H1 (cell line): Measurements from ENCODE around the gene CARM1. TPM values are rescaled to one million over a fixed set of nuclear protein-coding genes. Genes with fewer than 3 reads are reported as not detected.

ENCODE experiments used
- CTCF ChIA-PET: fragments of 300-600 bp; sonication (Branson Sonifier 250); formaldehyde crosslinking; loops from one replicate; lab custom pipeline; 2021; ENCODE audit not compliant: partially characterized antibody; lab: Charles Lee
- POLR2A ChIA-PET: fragments of 300-600 bp; sonication (Branson Sonifier 250); formaldehyde crosslinking; loops from one replicate; lab custom pipeline; 2021; ENCODE audit warnings: inconsistent platforms; ENCODE audit not compliant: partially characterized antibody; lab: Charles Lee
- DNase-seq, 2 experiments: peaks; one replicate each; pipeline versions ENCODE4 v3.0.0 to v3.0.0-alpha.2; 2010 to 2022; ENCODE audit warnings: low spot score in 2 of 2, low read depth in 1 of 2, mixed read lengths in 1 of 2
- FAIRE-seq: peaks from 2 replicates; lab custom pipeline; 2011; peaks lifted over from hg19 to GRCh38; lab: Jason Lieb, UNC
- H2AFZ ChIP-seq: 2 replicates; pipeline ENCODE4 v1.8.1; 2012; ENCODE audit warnings: low read length, inconsistent platforms
- H2AK5ac ChIP-seq: 2 replicates; pipeline ENCODE4 v1.6.1; 2013; ENCODE audit warnings: low read depth, low read length
- H2BK120ac ChIP-seq: replicated peaks from 2 replicates; pipeline ENCODE3; 2013; ENCODE audit warnings: low read depth, low read length, inconsistent platforms
- H2BK12ac ChIP-seq: 2 replicates; pipeline ENCODE4 v1.6.1; 2013; ENCODE audit warnings: low read depth, low read length
- H2BK15ac ChIP-seq: 2 replicates; pipeline ENCODE4 v1.6.1; 2013; ENCODE audit warnings: low read length
- H2BK20ac ChIP-seq: 2 replicates; pipeline ENCODE4 v1.6.1; 2013; ENCODE audit warnings: low read length
- H2BK5ac ChIP-seq: 2 replicates; pipeline ENCODE4 v1.6.1; 2013; ENCODE audit warnings: low read depth, low read length
- H3K14ac ChIP-seq: 2 replicates; pipeline ENCODE4 v1.6.1; 2013; ENCODE audit warnings: inconsistent platforms; ENCODE audit not compliant: insufficient read length
- H3K18ac ChIP-seq: 2 replicates; pipeline ENCODE4 v1.6.1; 2013; ENCODE audit warnings: low read length; ENCODE audit errors: extremely low read depth
- H3K23ac ChIP-seq: 2 replicates; pipeline ENCODE4 v1.6.1; 2013; ENCODE audit warnings: inconsistent platforms; ENCODE audit not compliant: insufficient read length
- H3K23me2 ChIP-seq: 2 replicates; pipeline ENCODE4 v1.6.1; 2013; ENCODE audit warnings: low read depth, low read length
- H3K27ac ChIP-seq: 2 replicates; pipeline ENCODE4 v1.6.1; 2011; ENCODE audit warnings: low read depth, low read length, inconsistent platforms
- H3K27me3 ChIP-seq, 4 experiments: replicated peaks in 1 of 4; 1 replicate in 1 of 4; 2 replicates in 3 of 4; pipeline versions ENCODE4 v1.6.1 to v1.8.1; 2011 to 2013; ENCODE audit warnings: low read length in 3 of 4, mild to moderate bottlenecking in 3 of 4, inconsistent platforms in 2 of 4, mixed read lengths in 2 of 4, moderate library complexity in 1 of 4; ENCODE audit not compliant: control insufficient read depth in 3 of 4, insufficient read depth in 3 of 4; ENCODE audit errors: extremely low read depth in 1 of 4
- H3K36me3 ChIP-seq, 4 experiments: 2 replicates each; pipeline versions ENCODE4 v1.6.1 to v1.8.1; 2011 to 2013; ENCODE audit warnings: mild to moderate bottlenecking in 4 of 4, low read length in 3 of 4, moderate library complexity in 2 of 4, control low read depth in 1 of 4, inconsistent platforms in 1 of 4; ENCODE audit not compliant: insufficient read depth in 4 of 4, control insufficient read depth in 2 of 4
- H3K4ac ChIP-seq: replicated peaks from 2 replicates; pipeline ENCODE3; 2013; ENCODE audit warnings: low read length, low read depth, mixed read lengths, inconsistent platforms; ENCODE audit not compliant: insufficient read length
- H3K4me1 ChIP-seq, 4 experiments: replicated peaks in 1 of 4; 1 replicate in 1 of 4; 2 replicates in 3 of 4; pipeline versions ENCODE4 v1.6.1 to v1.8.1; 2011 to 2013; ENCODE audit warnings: low read length in 3 of 4, inconsistent platforms in 2 of 4, mixed read lengths in 1 of 4; ENCODE audit not compliant: insufficient read depth in 4 of 4, control insufficient read depth in 3 of 4
- H3K4me2 ChIP-seq, 2 experiments: 2 replicates each; pipeline versions ENCODE4 v1.6.1 to v1.8.1; 2011 to 2013; ENCODE audit warnings: low read depth in 2 of 2, low read length in 2 of 2, control low read depth in 1 of 2, inconsistent platforms in 1 of 2, mild to moderate bottlenecking in 1 of 2; ENCODE audit not compliant: insufficient read depth in 1 of 2
- H3K4me3 ChIP-seq, 4 experiments: fragments of 200-600, 300-600 bp in 1 of 4; sonication (generic), shearing (Covaris generic), sonication (Bioruptor Twin) in 1 of 4; 2 replicates each; pipeline versions ENCODE4 v1.5.1 to v1.8.1; 2011 to 2016; ENCODE audit warnings: low read length in 4 of 4, low read depth in 3 of 4, control low read depth in 2 of 4, inconsistent platforms in 2 of 4, mild to moderate bottlenecking in 2 of 4, mixed read lengths in 1 of 4, moderate library complexity in 1 of 4; ENCODE audit not compliant: insufficient read depth in 2 of 4; ENCODE audit errors: extremely low read depth in 1 of 4
- H3K56ac ChIP-seq: replicated peaks from 2 replicates; pipeline ENCODE3; 2013; ENCODE audit warnings: low read depth, mild to moderate bottlenecking, mixed read lengths, low read length, inconsistent platforms; ENCODE audit not compliant: insufficient read length
- H3K79me1 ChIP-seq: 2 replicates; pipeline ENCODE4 v1.6.1; 2013; ENCODE audit warnings: low read depth, low read length, control low read depth
- H3K79me2 ChIP-seq, 2 experiments: 2 replicates each; pipeline versions ENCODE4 v1.6.1 to v1.8.1; 2012 to 2013; ENCODE audit warnings: low read length in 2 of 2, mild to moderate bottlenecking in 2 of 2, inconsistent platforms in 1 of 2; ENCODE audit not compliant: insufficient read depth in 2 of 2, control insufficient read depth in 1 of 2
- H3K9ac ChIP-seq, 4 experiments: replicated peaks in 1 of 4; 1 replicate in 1 of 4; 2 replicates in 3 of 4; pipeline versions ENCODE4 v1.6.1 to v1.8.1; 2011 to 2013; ENCODE audit warnings: low read depth in 3 of 4, low read length in 3 of 4, control low read depth in 2 of 4, mild to moderate bottlenecking in 2 of 4, moderate library complexity in 2 of 4, inconsistent platforms in 1 of 4; ENCODE audit errors: extremely low read depth in 1 of 4
- H3K9me3 ChIP-seq, 2 experiments: 2 replicates each; pipeline versions ENCODE4 v1.6.1 to v1.8.1; 2012 to 2013; ENCODE audit warnings: mild to moderate bottlenecking in 2 of 2, moderate library complexity in 2 of 2, control low read depth in 1 of 2, inconsistent platforms in 1 of 2, low read depth in 1 of 2, low read length in 1 of 2, mixed read lengths in 1 of 2; ENCODE audit not compliant: insufficient read depth in 2 of 2
- H4K20me1 ChIP-seq, 2 experiments: replicated peaks in 1 of 2; 2 replicates each; pipeline versions ENCODE3 to v1.8.1; 2011 to 2013; ENCODE audit warnings: inconsistent platforms in 2 of 2, low read length in 2 of 2, mild to moderate bottlenecking in 1 of 2; ENCODE audit not compliant: insufficient read depth in 2 of 2, control insufficient read depth in 1 of 2
- H4K5ac ChIP-seq: 2 replicates; pipeline ENCODE4 v1.6.1; 2013; ENCODE audit warnings: low read length, low read depth, mixed read lengths, inconsistent platforms; ENCODE audit not compliant: insufficient read length
- H4K8ac ChIP-seq: 2 replicates; pipeline ENCODE4 v1.8.0; 2013; ENCODE audit warnings: mild to moderate bottlenecking, moderate library complexity, low read length, inconsistent platforms; ENCODE audit not compliant: insufficient read depth; ENCODE audit errors: extremely low read depth
- H4K91ac ChIP-seq: replicated peaks from 2 replicates; pipeline ENCODE3; 2013; ENCODE audit warnings: low read length, mixed read lengths, inconsistent platforms; ENCODE audit not compliant: insufficient read length
- BACH1 ChIP-seq: IDR thresholded peaks from 2 replicates; pipeline ENCODE4 v1.6.1; 2012; ENCODE audit warnings: low read length, improper control_type of control experiment
- BCL11A ChIP-seq, 2 experiments: IDR thresholded peaks; one replicate each; pipeline ENCODE4 v1.6.1; 2011; ENCODE audit warnings: low read depth in 2 of 2, low read length in 2 of 2, mild to moderate bottlenecking in 2 of 2
- BRCA1 ChIP-seq: IDR thresholded peaks from 2 replicates; pipeline ENCODE4 v1.6.1; 2012; ENCODE audit warnings: low read depth, low read length, improper control_type of control experiment
- E2F6 ChIP-seq: IDR thresholded peaks from 2 replicates; pipeline ENCODE4 v1.6.1; 2012; ENCODE audit warnings: inconsistent platforms
- EP300 ChIP-seq, 2 experiments: IDR thresholded peaks; 1 replicate in 1 of 2; 2 replicates in 1 of 2; pipeline ENCODE4 v1.6.1; 2011 to 2012; ENCODE audit warnings: low read depth in 2 of 2, low read length in 2 of 2, mild to moderate bottlenecking in 2 of 2, borderline replicate concordance in 1 of 2, inconsistent platforms in 1 of 2, moderate library complexity in 1 of 2
- JUND ChIP-seq: IDR thresholded peaks from 2 replicates; pipeline ENCODE4 v1.6.1; 2011; ENCODE audit warnings: mild to moderate bottlenecking, improper control_type of control experiment, low read length
- KDM4A ChIP-seq: IDR thresholded peaks from one replicate; pipeline ENCODE4 v1.7.1; 2012; ENCODE audit warnings: low read depth, mild to moderate bottlenecking, moderate library complexity, low read length, inconsistent platforms; ENCODE audit not compliant: severe bottlenecking
- NANOG ChIP-seq: IDR thresholded peaks from 2 replicates; pipeline ENCODE4 v1.6.1; 2011; ENCODE audit warnings: low read length, low read depth, mild to moderate bottlenecking, inconsistent platforms; ENCODE audit not compliant: insufficient read depth, poor library complexity, severe bottlenecking
- RFX5 ChIP-seq: IDR thresholded peaks from 2 replicates; pipeline ENCODE4 v1.6.1; 2011; ENCODE audit warnings: low read depth, low read length, improper control_type of control experiment, borderline replicate concordance
- SP4 ChIP-seq: IDR thresholded peaks from 2 replicates; pipeline ENCODE4 v1.6.1; 2012; ENCODE audit warnings: low read length, inconsistent platforms
- WGBS, 2 experiments: shearing (Covaris generic) in 1 of 2; methylation state at CpG; one replicate each; pipeline versions ENCODE4 v1.1.6 to v1.1.7; 2013 to 2015; ENCODE audit warnings: low lambda C conversion rate in 2 of 2, mixed read lengths in 2 of 2, inconsistent platforms in 1 of 2, low coverage in 1 of 2, missing lambda C conversion rate in 1 of 2; ENCODE audit not compliant: insufficient replicate concordance in 2 of 2, insufficient coverage in 1 of 2, insufficient read length in 1 of 2; ENCODE audit errors: extremely low coverage in 1 of 2, missing lambda C conversion rate in 1 of 2; 5-methylcytosine and 5-hydroxymethylcytosine counted together
- polyA plus RNA-seq, 7 experiments: library from polyadenylated mRNA; depleted of rRNA in 3 of 7; stranded (reverse) in 5 of 7; unstranded in 2 of 7; fragments of >200 nt in 5 of 7; fragments of 200-250 nt in 2 of 7; gene quantifications; 1 replicate in 5 of 7; 2 replicates in 1 of 7; 4 replicates in 1 of 7; pipeline versions ENCODE4 v1.2.1 to v1.2.3, GENCODE V29; 2011 to 2013; ENCODE audit warnings: missing spikeins in 2 of 7, mixed read lengths in 2 of 7
- total RNA-seq: library from RNA; stranded (reverse); fragmentation: NEBNext Ultra II Directional; extraction: Animal tissue kit (Norgen Biotek cat#: 25700); gene quantifications from 2 replicates; pipeline ENCODE4 v1.2.1, GENCODE V29; 2021

The CARM1 gene
- total and polyA plus RNA-seq, 2 of the 8 experiments (the other 6 are each of a cell fraction or from before 2014, with no cell fraction given): 134 to 164 TPM

- Histone ChIP-seq H3K27ac (peak within 1 kb of the TSS; percentile 85), H3K56ac (peak within 1 kb of the TSS; percentile 97), H4K20me1 (peaks cover 4% of the 10 kb centered on the region in 2 experiments), H2BK5ac (peak within 1 kb of the TSS; percentile 35; the same call in 1 of the 2 replicates), H4K5ac (peak within 1 kb of the TSS; percentile 91), H3K4ac (peak within 1 kb of the TSS; percentile 97), H3K27me3 (no peaks in the 10 kb centered on the region), H3K18ac (peak within 1 kb of the TSS; percentile 71; the same call in 1 of the 2 replicates), H3K79me2 (peaks cover 32 to 42% of the 10 kb centered on the region in 2 experiments), H2BK20ac (no peak within 1 kb of the TSS), H3K4me2 (peak within 1 kb of the TSS; percentile 83 to 100), H2AK5ac (no peak within 1 kb of the TSS), H3K4me3 (peak within 1 kb of the TSS; percentile 98 to 100 (median 99)), H3K14ac (no peak within 1 kb of the TSS), H2AFZ (no peak within 1 kb of the TSS; the same call in 1 of the 2 replicates), H4K91ac (peak within 1 kb of the TSS; percentile 91), H2BK15ac (no peak within 1 kb of the TSS; the same call in 1 of the 2 replicates), H3K23me2 (peaks cover 5% of the 10 kb centered on the region), H3K23ac (no peak within 1 kb of the TSS), H3K9ac (peak within 1 kb of the TSS; percentile 86 to 95 (median 90)), H2BK120ac (peak within 1 kb of the TSS; percentile 55), H3K79me1 (peaks cover 17% of the 10 kb centered on the region), H3K4me1 (peaks cover 0 to 12% (median 6%) of the 10 kb centered on the region in 4 experiments; a peak in 6 of 7 replicates), H2BK12ac (0 out of 2 replicates have a peak within 1 kb of the TSS, but pooled peaks have one; percentile 50), H3K36me3 (no peaks in the 10 kb centered on the region), H3K9me3 (no peaks in the 10 kb centered on the region), H4K8ac (peak within 1 kb of the TSS; percentile 98)
- DNase-seq (peak; percentile 88 to 96), FAIRE-seq (no peak)
- POLR2A ChIA-PET: interaction anchor here (0.8 to 5.1 kb wide), 13 partner anchors 8 to 183 kb away, joined by 3 to 28 read pairs (median 5); partner anchors contain the start of genes LDLR and TMED1
- CTCF ChIA-PET: interaction anchor here (1.5 to 12.4 kb wide), 2 partner anchors 15 to 21 kb away, joined by 3 to 110 read pairs; no protein-coding TSS in a partner anchor
- 3% methylated on average over 70 of the region's 100 CpGs; no CpG with 5 or more reads in 1 of the 2 experiments for WGBS, 2 experiments
- TF ChIP-seq NANOG (peak; percentile 6), JUND (no peak), KDM4A (peak; percentile 81), SP4 (peak; percentile 67; the same call in 1 of the 2 replicates), BACH1 (peak; percentile 93), BCL11A (IDR thresholded peaks at IDR 0.05; ENCODE audit: low read depth in 2 of 2, low read length in 2 of 2) (no peak), RFX5 (no peak), BRCA1 (no peak), EP300 (IDR thresholded peaks at IDR 0.05; ENCODE audit: borderline replicate concordance in 1 of 2, low read depth in 2 of 2, low read length in 2 of 2) (peak in 1 of 2 experiments; percentile 17; a peak in 1 of 3 replicates), E2F6 (peak; percentile 84)
Measured at GRCh38 chr19:10960314-10961072, 89.1 kb downstream of the CARM1 start, which contains the start of gene SMARCA4. TSS of gene SMARCA4 (plus strand) at chr19:10961030. CDS start at chr19:10984152, 23,122 bp downstream.
